ENCODE measurements around the gene KIF4B.
"Not testable (repeated sequence)": the region's sequence is repeated elsewhere in the genome, so short reads cannot be mapped to it uniquely, and the experiment has no call there.

The KIF4B gene
- 0.04 to 0.05 reads per million in 2 donors for total RNA-seq

- no peak for DNase-seq
Measured at GRCh38 chr5:155013526-155013925, at the start of gene KIF4B. KIF4B (plus strand) TSS chr5:155013755; CDS start chr5:155013860, 105 bp downstream.

GRCh38 chr5:154966081-154966841 lies 47.3 kb upstream of the KIF4B start:
- DNase-seq, result no peak

- DNase-seq, result no peak
Measured at GRCh38 chr5:154966874-154967273, 46.7 kb upstream of the KIF4B start.

GRCh38 chr5:154967421-154968024 lies 46.0 kb upstream of the KIF4B start:
- no peak for DNase-seq

- no peak for DNase-seq
Measured at GRCh38 chr5:154968953-154969352, 44.6 kb upstream of the KIF4B start.

GRCh38 chr5:154970759-154971158 lies 42.8 kb upstream of the KIF4B start:
- DNase-seq, result no peak

- no peak for DNase-seq
Measured at GRCh38 chr5:154971501-154971900, 42.1 kb upstream of the KIF4B start.

GRCh38 chr5:154972476-154973080 lies 41.0 kb upstream of the KIF4B start:
- DNase-seq, result no peak

- DNase-seq, result not testable (repeated sequence)
Measured at GRCh38 chr5:154976082-154976481, 37.5 kb upstream of the KIF4B start.

- no peak for DNase-seq
Measured at GRCh38 chr5:154977409-154977808, 36.1 kb upstream of the KIF4B start.

GRCh38 chr5:154978294-154978693 lies 35.3 kb upstream of the KIF4B start:
- not testable (repeated sequence) for DNase-seq

- no peak for DNase-seq
Measured at GRCh38 chr5:154984946-154985516, 28.5 kb upstream of the KIF4B start.

GRCh38 chr5:154986151-154986550 lies 27.4 kb upstream of the KIF4B start:
- DNase-seq, result no peak

GRCh38 chr5:154989626-154990025 lies 23.9 kb upstream of the KIF4B start:
- DNase-seq, result no peak

GRCh38 chr5:154993461-154993860 lies 20.1 kb upstream of the KIF4B start:
- no peak for DNase-seq

GRCh38 chr5:154995679-154996078 lies 17.9 kb upstream of the KIF4B start:
- DNase-seq, result no peak

GRCh38 chr5:154997746-154998145 lies 15.8 kb upstream of the KIF4B start:
- DNase-seq, result no peak

- no peak for DNase-seq
Measured at GRCh38 chr5:154999865-155000264, 13.7 kb upstream of the KIF4B start.

GRCh38 chr5:155001523-155001922 lies 12.0 kb upstream of the KIF4B start:
- no peak for DNase-seq

GRCh38 chr5:155002722-155003121 lies 10.8 kb upstream of the KIF4B start:
- DNase-seq, result not testable (repeated sequence)

GRCh38 chr5:155004138-155004744 lies 9.3 kb upstream of the KIF4B start:
- no peak for DNase-seq

- DNase-seq, result not testable (repeated sequence)
Measured at GRCh38 chr5:155006265-155006664, 7.3 kb upstream of the KIF4B start.

- no peak for DNase-seq
Measured at GRCh38 chr5:155008669-155009068, 4.9 kb upstream of the KIF4B start.
